Astrocyte (in vitro differentiated cells and primary cell): ENCODE results near the gene GON4L. TPM values are rescaled to one million over a fixed set of nuclear protein-coding genes. Genes with fewer than 3 reads are reported as not detected.

Source experiments
- DNase-seq: peaks from one replicate; pipeline ENCODE4 v3.0.0-alpha.2; 2010; ENCODE audit warnings: low read depth
- FAIRE-seq: peaks from 2 replicates; lab custom pipeline; 2011; peaks lifted over from hg19 to GRCh38; lab: Jason Lieb, UNC
- H2AFZ ChIP-seq: 2 replicates; pipeline ENCODE4 v1.6.0; 2012; ENCODE audit warnings: low read depth, low read length, inconsistent platforms
- H3K27ac ChIP-seq: 2 replicates; pipeline ENCODE4 v1.5.1; 2011; ENCODE audit warnings: low read depth, low read length, inconsistent platforms
- H3K27me3 ChIP-seq: 2 replicates; pipeline ENCODE4 v1.6.0; 2011; ENCODE audit warnings: low read length, inconsistent platforms; ENCODE audit not compliant: insufficient read depth
- H3K36me3 ChIP-seq: 2 replicates; pipeline ENCODE4 v1.5.1; 2011; ENCODE audit warnings: low read length, inconsistent platforms; ENCODE audit not compliant: insufficient read depth
- H3K4me1 ChIP-seq: 2 replicates; pipeline ENCODE4 v1.5.1; 2011; ENCODE audit warnings: low read length, inconsistent platforms; ENCODE audit not compliant: insufficient read depth
- H3K4me2 ChIP-seq: 2 replicates; pipeline ENCODE4 v1.6.0; 2012; ENCODE audit warnings: low read length, inconsistent platforms
- H3K4me3 ChIP-seq: 2 replicates; pipeline ENCODE4 v1.5.1; 2011; ENCODE audit warnings: low read depth, mild to moderate bottlenecking, low read length, inconsistent platforms; ENCODE audit not compliant: insufficient read depth
- H3K79me2 ChIP-seq: 2 replicates; pipeline ENCODE4 v1.6.0; 2012; ENCODE audit warnings: mild to moderate bottlenecking, low read length, inconsistent platforms; ENCODE audit not compliant: insufficient read depth
- H3K9ac ChIP-seq: 2 replicates; pipeline ENCODE4 v1.6.0; 2012; ENCODE audit warnings: mild to moderate bottlenecking, low read length, inconsistent platforms
- H3K9me3 ChIP-seq: 2 replicates; pipeline ENCODE4 v1.5.1; 2012; ENCODE audit warnings: low read depth, mild to moderate bottlenecking, low read length, inconsistent platforms; ENCODE audit not compliant: insufficient read depth
- H4K20me1 ChIP-seq: 2 replicates; pipeline ENCODE4 v1.6.0; 2012; ENCODE audit warnings: low read length, inconsistent platforms; ENCODE audit not compliant: insufficient read depth
- H3K27ac Mint-ChIP-seq: one replicate; pipeline ENCODE4 v1.8.0; 2021; ENCODE audit warnings: mild to moderate bottlenecking, mixed read lengths; ENCODE audit not compliant: unreplicated experiment
- H3K27me3 Mint-ChIP-seq: one replicate; pipeline ENCODE4 v1.8.0; 2021; ENCODE audit warnings: low read depth, mixed read lengths; ENCODE audit not compliant: unreplicated experiment
- H3K36me3 Mint-ChIP-seq: one replicate; pipeline ENCODE4 v1.8.0; 2021; ENCODE audit warnings: low read depth, mixed read lengths; ENCODE audit not compliant: unreplicated experiment
- H3K4me1 Mint-ChIP-seq: one replicate; pipeline ENCODE4 v1.8.0; 2021; ENCODE audit warnings: low read depth, mixed read lengths; ENCODE audit not compliant: unreplicated experiment
- H3K4me3 Mint-ChIP-seq: one replicate; pipeline ENCODE4 v1.8.0; 2021; ENCODE audit warnings: mild to moderate bottlenecking, moderate library complexity, mixed read lengths; ENCODE audit not compliant: unreplicated experiment
- H3K9me3 Mint-ChIP-seq: one replicate; pipeline ENCODE4 v1.8.0; 2021; ENCODE audit warnings: mild to moderate bottlenecking, mixed read lengths; ENCODE audit not compliant: unreplicated experiment
- CTCF ChIP-seq: IDR thresholded peaks from 2 replicates; pipeline ENCODE4 v1.5.1; 2011; ENCODE audit warnings: low read depth, mild to moderate bottlenecking, inconsistent platforms, low read length, moderate library complexity; ENCODE audit not compliant: insufficient read depth
- EZH2 ChIP-seq: IDR thresholded peaks from 2 replicates; pipeline ENCODE4 v1.6.1; 2012; ENCODE audit warnings: mild to moderate bottlenecking, low read length, inconsistent platforms; ENCODE audit not compliant: insufficient read depth
- total RNA-seq: library from RNA; stranded (reverse); gene quantifications from 2 replicates; pipeline ENCODE4 v1.2.1, GENCODE V29; 2021

The GON4L gene
- total RNA-seq, 1 donor from 2014 or later, result 52.8 TPM

GRCh38 chr1:155860970-155861510, 4.0 kb upstream of the GON4L start:
- H2AFZ ChIP-seq, result peak overlapping the region; percentile 84
- no peaks in the 10 kb centered on the region for H3K27me3 Mint-ChIP-seq
- H3K27me3 ChIP-seq, result no peaks in the 10 kb centered on the region
- peak overlapping the region; percentile 86 for H3K4me3 Mint-ChIP-seq
- no peaks in the 10 kb centered on the region for H3K9me3 Mint-ChIP-seq
- H3K4me2 ChIP-seq, result peak overlapping the region; percentile 85
- H3K9me3 ChIP-seq, result no peaks in the 10 kb centered on the region
- no peaks in the 10 kb centered on the region for H4K20me1 ChIP-seq
- peak overlapping the region; percentile 96 for H3K27ac ChIP-seq
- no peaks in the 10 kb centered on the region for H3K36me3 ChIP-seq
- H3K79me2 ChIP-seq, result peaks cover 17% of the 10 kb centered on the region
- FAIRE-seq (no peak), DNase-seq (no peak)
- TF ChIP-seq EZH2 (no peak), CTCF (no peak)
- H3K4me3 ChIP-seq, result peak overlapping the region; percentile 53
- peaks cover 14% of the 10 kb centered on the region for H3K4me1 ChIP-seq
- peak overlapping the region; percentile 90 for H3K9ac ChIP-seq
- H3K36me3 Mint-ChIP-seq, result no peaks in the 10 kb centered on the region
- H3K4me1 Mint-ChIP-seq, result peaks cover 10% of the 10 kb centered on the region
- peak overlapping the region; percentile 84 for H3K27ac Mint-ChIP-seq

DNA sequence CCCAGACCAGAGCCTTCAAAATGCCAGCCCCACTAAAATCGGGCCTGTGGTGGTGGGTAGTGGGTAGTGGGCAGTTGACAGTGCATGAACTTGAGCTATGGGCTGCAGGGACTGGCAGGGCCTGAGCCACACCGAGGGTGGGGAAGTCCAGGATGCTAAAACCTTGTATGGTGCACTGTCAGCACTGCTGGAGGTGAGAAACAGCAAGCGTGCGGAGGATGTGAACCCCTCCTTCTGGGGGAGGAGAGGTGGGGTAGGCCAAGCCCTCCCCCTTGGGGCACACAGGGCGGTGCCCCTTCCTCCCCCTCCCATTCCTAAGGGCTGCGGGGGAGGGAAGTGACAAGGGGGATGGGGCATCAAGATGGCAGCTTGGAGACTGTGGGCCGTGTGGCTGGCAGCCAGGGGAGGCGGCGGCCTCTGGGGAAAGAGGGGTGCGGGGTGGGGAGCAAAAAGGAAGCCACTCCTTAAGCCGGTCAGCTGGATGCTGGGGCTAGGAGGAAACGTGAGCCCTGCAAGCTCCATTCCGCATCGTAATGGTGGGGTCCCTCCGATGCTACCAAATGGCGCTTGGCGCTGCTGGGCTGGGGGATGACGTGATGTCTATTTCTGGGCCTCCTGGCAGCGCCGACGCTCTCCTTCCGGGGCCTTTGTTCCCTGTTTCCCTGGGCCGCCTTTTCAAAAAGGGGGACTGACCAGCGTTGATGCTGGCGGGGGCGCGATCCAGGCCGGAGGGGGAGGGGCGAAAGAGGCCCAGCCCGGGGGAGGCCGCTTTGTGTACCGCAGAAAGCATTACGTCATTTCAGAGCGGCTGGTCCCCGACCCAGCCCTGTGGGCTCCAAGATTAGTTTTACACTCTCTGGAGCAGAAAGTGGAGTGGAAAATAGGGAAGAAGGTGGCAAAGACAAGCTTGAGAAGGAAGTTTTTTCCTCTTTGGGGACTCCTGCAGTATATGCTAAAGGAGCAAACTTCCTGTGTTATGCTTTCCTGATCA, 3.2 kb upstream of the GON4L start:
- TF ChIP-seq CTCF (no peak), EZH2 (no peak)
- Histone ChIP-seq H4K20me1 (no peaks in the 10 kb centered on the region), H3K4me2 (peak overlapping the region; percentile 85), H3K9me3 (no peaks in the 10 kb centered on the region), H3K27me3 (no peaks in the 10 kb centered on the region), H3K4me3 (peak overlapping the region; percentile 53), H3K9ac (peak overlapping the region; percentile 90), H3K4me1 (peaks cover 14% of the 10 kb centered on the region), H3K36me3 (no peaks in the 10 kb centered on the region), H2AFZ (peak overlapping the region; percentile 84), H3K79me2 (peaks cover 26% of the 10 kb centered on the region), H3K27ac (peak overlapping the region; percentile 96)
- H3K4me3 Mint-ChIP-seq, result peak overlapping the region; percentile 86
- no peaks in the 10 kb centered on the region for H3K36me3 Mint-ChIP-seq
- no peaks in the 10 kb centered on the region for H3K27me3 Mint-ChIP-seq
- FAIRE-seq (no peak), DNase-seq (peak; percentile 77)
- no peaks in the 10 kb centered on the region for H3K9me3 Mint-ChIP-seq
- H3K27ac Mint-ChIP-seq, result peak overlapping the region; percentile 84
- H3K4me1 Mint-ChIP-seq, result peaks cover 12% of the 10 kb centered on the region
